Measurements from ENCODE around the gene FABP1. TPM values are rescaled to one million over a fixed set of nuclear protein-coding genes. Genes with fewer than 3 reads are reported as not detected.

FABP1 gene
- total RNA-seq, 1 donor from 2014 or later, result not detected

DNA sequence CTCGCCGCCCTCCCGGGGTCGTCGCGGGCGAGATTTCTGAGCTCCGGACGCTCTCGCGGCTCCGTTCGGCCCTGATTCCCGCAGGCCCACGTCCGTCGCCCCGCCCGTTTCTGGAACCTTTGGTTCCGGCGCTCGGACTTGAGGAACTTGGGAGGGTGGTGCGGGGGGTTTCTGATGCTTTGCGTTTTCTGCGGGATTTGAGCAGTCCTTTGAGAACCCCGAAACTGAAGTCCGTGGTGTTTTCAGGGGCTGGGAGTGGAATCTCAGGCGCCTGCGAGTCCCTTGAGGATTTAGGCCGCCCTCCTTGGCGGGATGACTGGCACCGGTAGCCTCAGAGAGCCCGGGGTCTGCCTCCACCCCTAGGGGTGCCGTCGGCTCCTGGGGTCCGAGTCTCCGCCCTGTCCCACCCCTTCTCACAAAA, 42.6 kb upstream of the FABP1 start:
- TF ChIP-seq, protein P1, sequence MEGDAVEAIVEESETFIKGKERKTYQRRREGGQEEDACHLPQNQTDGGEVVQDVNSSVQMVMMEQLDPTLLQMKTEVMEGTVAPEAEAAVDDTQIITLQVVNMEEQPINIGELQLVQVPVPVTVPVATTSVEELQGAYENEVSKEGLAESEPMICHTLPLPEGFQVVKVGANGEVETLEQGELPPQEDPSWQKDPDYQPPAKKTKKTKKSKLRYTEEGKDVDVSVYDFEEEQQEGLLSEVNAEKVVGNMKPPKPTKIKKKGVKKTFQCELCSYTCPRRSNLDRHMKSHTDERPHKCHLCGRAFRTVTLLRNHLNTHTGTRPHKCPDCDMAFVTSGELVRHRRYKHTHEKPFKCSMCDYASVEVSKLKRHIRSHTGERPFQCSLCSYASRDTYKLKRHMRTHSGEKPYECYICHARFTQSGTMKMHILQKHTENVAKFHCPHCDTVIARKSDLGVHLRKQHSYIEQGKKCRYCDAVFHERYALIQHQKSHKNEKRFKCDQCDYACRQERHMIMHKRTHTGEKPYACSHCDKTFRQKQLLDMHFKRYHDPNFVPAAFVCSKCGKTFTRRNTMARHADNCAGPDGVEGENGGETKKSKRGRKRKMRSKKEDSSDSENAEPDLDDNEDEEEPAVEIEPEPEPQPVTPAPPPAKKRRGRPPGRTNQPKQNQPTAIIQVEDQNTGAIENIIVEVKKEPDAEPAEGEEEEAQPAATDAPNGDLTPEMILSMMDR (conservative IDR thresholded peaks at IDR 0.05), result no peak

DNA sequence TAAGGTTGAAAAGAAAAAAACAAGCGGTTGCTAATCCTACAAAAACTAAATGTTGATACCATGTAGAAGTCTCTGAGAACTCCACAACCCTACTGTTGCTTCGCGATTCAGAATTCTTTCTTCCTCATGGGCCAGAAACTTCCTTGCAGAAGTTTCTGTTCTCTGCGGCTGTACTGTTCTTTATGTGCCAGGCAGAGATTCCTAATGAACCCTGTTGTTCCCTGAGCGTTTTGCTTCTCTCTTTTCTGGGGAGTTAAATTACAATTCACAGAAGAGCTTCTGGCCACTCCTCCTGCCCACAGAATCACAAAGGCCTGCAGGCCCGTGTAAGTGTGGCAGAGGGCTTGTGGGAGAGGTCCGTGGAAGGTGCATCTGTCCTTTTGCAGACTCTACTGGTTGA, 40.5 kb upstream of the FABP1 start:
- H3K27ac Mint-ChIP-seq (ENCODE audit: unreplicated experiment), result no peak overlapping the region
- peaks cover 13% of the 10 kb centered on the region for H3K27me3 Mint-ChIP-seq (ENCODE audit: low read depth)
- DNase-seq (ENCODE audit: low read depth, low spot score), result no peak
- peaks cover 9% of the 10 kb centered on the region for H3K36me3 Mint-ChIP-seq (ENCODE audit: low read depth)
- peaks cover 12% of the 10 kb centered on the region for H3K4me1 Mint-ChIP-seq
- TF ChIP-seq, protein P1 (conservative IDR thresholded peaks at IDR 0.05), result no peak
- H3K9me3 Mint-ChIP-seq, result peaks cover 8% of the 10 kb centered on the region
- peak overlapping the region; percentile 49 for H3K4me3 Mint-ChIP-seq

More for the DNA sequence above, 42.6 kb upstream of the FABP1 start:
- peaks cover 13% of the 10 kb centered on the region for H3K27me3 Mint-ChIP-seq (ENCODE audit: low read depth)
- H3K4me3 Mint-ChIP-seq, result peak overlapping the region; percentile 84
- H3K4me1 Mint-ChIP-seq, result peaks cover 12% of the 10 kb centered on the region
- peak overlapping the region; percentile 35 for H3K27ac Mint-ChIP-seq (ENCODE audit: unreplicated experiment)
- peak; percentile 11 for DNase-seq (ENCODE audit: low read depth, low spot score)
- H3K36me3 Mint-ChIP-seq (ENCODE audit: low read depth), result peaks cover 9% of the 10 kb centered on the region
- peaks cover 8% of the 10 kb centered on the region for H3K9me3 Mint-ChIP-seq

DNA sequence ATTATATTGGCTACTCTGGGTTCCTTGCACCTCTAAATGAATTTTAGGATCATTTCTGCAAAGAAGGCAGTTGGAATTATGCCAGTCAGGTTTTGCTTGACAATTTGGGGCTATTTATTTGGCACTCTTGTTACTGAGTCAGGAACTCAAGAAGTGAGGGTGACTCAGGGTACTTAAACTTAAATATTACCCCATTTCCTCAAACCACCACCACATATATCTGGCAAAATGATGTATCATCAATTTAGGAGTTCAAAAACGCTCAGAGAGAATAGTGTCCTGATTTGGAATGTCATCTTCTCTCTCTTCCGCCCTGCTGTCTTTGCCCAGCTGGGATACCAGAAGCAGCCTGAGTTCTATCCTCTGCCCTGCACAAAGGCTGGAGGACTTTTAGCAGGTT, 39.9 kb upstream of the FABP1 start:
- peaks cover 13% of the 10 kb centered on the region for H3K27me3 Mint-ChIP-seq (ENCODE audit: low read depth)

DNA sequence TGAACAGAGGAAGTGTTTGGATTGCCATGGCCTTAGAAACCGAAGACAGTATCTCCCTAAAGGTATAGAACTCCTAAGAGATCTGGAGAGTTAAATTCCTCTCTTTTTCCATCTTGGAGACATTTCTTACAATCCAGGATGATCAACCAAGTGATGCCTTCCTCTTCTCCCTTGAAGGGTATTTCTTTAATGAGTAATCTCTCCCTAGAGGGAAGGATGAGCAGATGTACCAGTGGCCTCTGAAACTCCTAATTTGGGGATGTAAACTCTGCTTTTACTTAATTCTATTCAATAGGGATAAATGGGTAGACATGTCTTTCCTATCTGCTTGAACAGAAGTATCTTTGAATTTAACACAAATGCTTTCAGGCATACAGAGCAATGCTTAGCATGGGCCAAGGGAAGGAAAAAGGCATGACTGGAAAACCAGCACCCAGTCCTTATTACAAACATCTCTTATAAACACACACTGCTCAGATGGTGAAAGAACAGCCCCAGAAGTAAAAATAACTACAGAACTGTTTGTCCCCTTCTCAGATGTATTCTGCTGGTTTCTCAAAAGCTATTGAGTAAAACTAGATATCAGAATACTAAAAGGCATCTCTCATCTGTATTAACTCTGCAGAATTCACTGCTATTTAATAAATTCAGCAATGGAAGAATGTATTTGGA, 37.6 kb upstream of the FABP1 start:
- Mint-ChIP-seq H3K4me3 (no peak overlapping the region), H3K27ac (ENCODE audit: unreplicated experiment) (no peak overlapping the region), H3K9me3 (peaks cover 5% of the 10 kb centered on the region), H3K4me1 (no peaks in the 10 kb centered on the region), H3K36me3 (ENCODE audit: low read depth) (peaks cover 4% of the 10 kb centered on the region), H3K27me3 (ENCODE audit: low read depth) (peaks cover 4% of the 10 kb centered on the region)
- no peak for DNase-seq (ENCODE audit: low read depth, low spot score)
- TF ChIP-seq, protein P1 (conservative IDR thresholded peaks at IDR 0.05), result no peak

More for the DNA sequence above, 39.9 kb upstream of the FABP1 start:
- H3K4me1 Mint-ChIP-seq, result peaks cover 12% of the 10 kb centered on the region
- H3K27ac Mint-ChIP-seq (ENCODE audit: unreplicated experiment), result no peak overlapping the region
- no peak overlapping the region for H3K4me3 Mint-ChIP-seq
- TF ChIP-seq, protein P1 (conservative IDR thresholded peaks at IDR 0.05), result no peak
- DNase-seq (ENCODE audit: low read depth, low spot score), result no peak
- peaks cover 9% of the 10 kb centered on the region for H3K36me3 Mint-ChIP-seq (ENCODE audit: low read depth)
- peaks cover 8% of the 10 kb centered on the region for H3K9me3 Mint-ChIP-seq

DNA sequence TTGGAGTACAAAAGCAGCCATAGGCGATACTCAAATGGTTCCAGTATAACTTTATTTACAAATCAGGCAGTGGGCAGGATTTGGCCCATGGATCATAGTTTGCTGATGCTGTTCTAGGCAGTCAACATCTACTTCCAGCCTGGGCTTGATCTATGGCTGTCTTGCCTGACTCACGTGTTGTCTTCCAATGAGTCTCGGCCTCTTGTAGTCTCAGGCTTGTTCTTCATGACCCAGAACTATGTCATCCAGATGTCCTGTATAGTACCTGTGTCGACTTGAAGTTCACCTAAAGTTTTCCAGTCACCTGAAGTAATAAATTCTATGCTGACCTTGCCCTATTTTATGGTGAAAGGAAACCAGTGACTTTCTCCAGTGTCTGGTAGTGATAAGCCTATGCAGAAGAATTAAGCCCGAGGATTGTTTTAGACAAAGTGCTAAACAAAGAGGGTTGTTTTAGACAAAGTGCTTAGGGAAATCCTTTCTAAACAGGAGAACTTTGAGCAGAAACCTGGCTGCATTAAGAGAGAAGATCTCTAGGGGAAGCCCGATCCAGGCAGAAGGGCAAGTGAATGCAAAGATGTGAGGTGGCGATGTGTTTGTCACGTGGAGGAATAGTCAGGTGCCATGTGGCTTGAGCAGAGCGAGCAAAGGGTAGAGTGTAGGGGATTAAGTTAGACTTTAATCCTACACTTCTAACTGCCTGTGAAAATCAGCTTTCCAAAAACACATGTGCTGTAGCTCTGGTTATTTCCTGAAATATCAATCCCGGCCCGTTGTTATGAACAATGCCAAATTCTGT, 33.8 kb upstream of the FABP1 start:
- no peaks in the 10 kb centered on the region for H3K4me1 Mint-ChIP-seq
- no peaks in the 10 kb centered on the region for H3K27me3 Mint-ChIP-seq (ENCODE audit: low read depth)
- H3K36me3 Mint-ChIP-seq (ENCODE audit: low read depth), result no peaks in the 10 kb centered on the region
- DNase-seq (ENCODE audit: low read depth, low spot score), result no peak
- no peak overlapping the region for H3K27ac Mint-ChIP-seq (ENCODE audit: unreplicated experiment)
- no peak overlapping the region for H3K4me3 Mint-ChIP-seq
- no peaks in the 10 kb centered on the region for H3K9me3 Mint-ChIP-seq
- TF ChIP-seq, protein P1 (conservative IDR thresholded peaks at IDR 0.05), result no peak
